A549 (cell line): ENCODE data around the gene PTPN14.

ENCODE experiments used
- JUNB ChIP-seq: fragments of >200 bp; sonication (Bioruptor Twin); formaldehyde crosslinking; IDR thresholded peaks from 2 replicates; pipeline ENCODE4 v1.6.1; 2016
- KDM5A ChIP-seq: fragments of 200-600 bp; sonication (generic); IDR thresholded peaks from 2 replicates; pipeline ENCODE4 v1.6.1; 2016; ENCODE audit warnings: antibody characterized with exemption, mild to moderate bottlenecking
- MAZ ChIP-seq: fragments of 150-350 bp; IDR thresholded peaks from 2 replicates; pipeline ENCODE4 v1.6.1; 2014; ENCODE audit warnings: antibody characterized with exemption, low read depth, low read length, borderline replicate concordance
- MYC ChIP-seq: IDR thresholded peaks from 2 replicates; pipeline ENCODE4 v1.6.1; 2012; ENCODE audit warnings: mild to moderate bottlenecking, inconsistent platforms, low read length, improper control_type of control experiment, borderline replicate concordance
- POLR2A ChIP-seq: IDR thresholded peaks from 2 replicates; pipeline ENCODE4 v1.6.1; 2012; ENCODE audit warnings: mild to moderate bottlenecking, low read length
- SMC3 ChIP-seq: fragments of >200 bp; sonication (Bioruptor Twin); formaldehyde crosslinking; IDR thresholded peaks from 3 replicates; pipeline ENCODE4 v1.6.1; 2018; ENCODE audit warnings: inconsistent platforms
- TF ChIP-seq, protein P1 (sequence below): fragments of 450-650 bp; IDR thresholded peaks from 2 replicates; pipeline ENCODE4 v1.6.1; 2014; ENCODE audit warnings: antibody characterized with exemption

DNA sequence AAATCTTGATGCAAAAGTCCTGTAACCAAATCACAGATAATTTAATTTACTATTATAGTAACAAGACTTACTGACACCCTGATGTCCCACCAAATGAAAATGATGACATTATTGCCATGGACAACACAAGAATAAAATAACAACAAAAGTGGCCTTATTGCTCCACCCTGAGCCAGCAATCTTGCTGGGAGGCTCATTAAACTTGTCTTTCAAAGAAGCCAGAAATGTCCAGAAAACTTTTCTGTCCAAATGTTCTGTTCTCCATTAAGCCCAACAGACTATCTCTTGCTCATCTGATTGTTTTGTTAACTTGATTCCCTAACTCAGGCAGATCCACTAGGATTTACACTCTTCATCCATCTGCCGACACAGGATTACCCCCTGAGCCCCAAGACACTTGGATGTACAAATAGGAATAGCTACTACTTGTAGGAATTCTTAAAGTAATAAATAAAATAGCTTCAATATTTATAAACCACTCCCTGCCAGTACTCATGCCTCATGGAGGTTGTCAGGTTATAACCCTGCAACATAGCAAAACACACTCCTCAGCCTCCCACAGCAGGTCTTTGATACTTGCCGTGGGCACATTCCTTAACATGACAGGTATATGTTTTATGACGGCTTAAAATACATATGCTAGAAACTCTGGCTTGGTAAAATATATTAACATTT lies 84.9 kb downstream of the PTPN14 start:
- no peak for TF ChIP-seq MYC
- TF ChIP-seq SMC3: no peak
- TF ChIP-seq POLR2A: no peak
- no peak for TF ChIP-seq MAZ
- TF ChIP-seq, protein P1, sequence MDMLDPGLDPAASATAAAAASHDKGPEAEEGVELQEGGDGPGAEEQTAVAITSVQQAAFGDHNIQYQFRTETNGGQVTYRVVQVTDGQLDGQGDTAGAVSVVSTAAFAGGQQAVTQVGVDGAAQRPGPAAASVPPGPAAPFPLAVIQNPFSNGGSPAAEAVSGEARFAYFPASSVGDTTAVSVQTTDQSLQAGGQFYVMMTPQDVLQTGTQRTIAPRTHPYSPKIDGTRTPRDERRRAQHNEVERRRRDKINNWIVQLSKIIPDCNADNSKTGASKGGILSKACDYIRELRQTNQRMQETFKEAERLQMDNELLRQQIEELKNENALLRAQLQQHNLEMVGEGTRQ: no peak
- no peak for TF ChIP-seq JUNB
- TF ChIP-seq KDM5A: no peak
